NK-92 (cell line): Measurements from ENCODE around the gene ANKH.
"Not testable (repeated sequence)": the region's sequence is repeated elsewhere in the genome, so short reads cannot be mapped to it uniquely, and the experiment has no call there.

Source experiments
- DNase-seq: peaks from one replicate; lab custom pipeline; 2025; ENCODE audit not compliant: unreplicated experiment; lab: John Stamatoyannopoulos, UW

ANKH gene

DNA sequence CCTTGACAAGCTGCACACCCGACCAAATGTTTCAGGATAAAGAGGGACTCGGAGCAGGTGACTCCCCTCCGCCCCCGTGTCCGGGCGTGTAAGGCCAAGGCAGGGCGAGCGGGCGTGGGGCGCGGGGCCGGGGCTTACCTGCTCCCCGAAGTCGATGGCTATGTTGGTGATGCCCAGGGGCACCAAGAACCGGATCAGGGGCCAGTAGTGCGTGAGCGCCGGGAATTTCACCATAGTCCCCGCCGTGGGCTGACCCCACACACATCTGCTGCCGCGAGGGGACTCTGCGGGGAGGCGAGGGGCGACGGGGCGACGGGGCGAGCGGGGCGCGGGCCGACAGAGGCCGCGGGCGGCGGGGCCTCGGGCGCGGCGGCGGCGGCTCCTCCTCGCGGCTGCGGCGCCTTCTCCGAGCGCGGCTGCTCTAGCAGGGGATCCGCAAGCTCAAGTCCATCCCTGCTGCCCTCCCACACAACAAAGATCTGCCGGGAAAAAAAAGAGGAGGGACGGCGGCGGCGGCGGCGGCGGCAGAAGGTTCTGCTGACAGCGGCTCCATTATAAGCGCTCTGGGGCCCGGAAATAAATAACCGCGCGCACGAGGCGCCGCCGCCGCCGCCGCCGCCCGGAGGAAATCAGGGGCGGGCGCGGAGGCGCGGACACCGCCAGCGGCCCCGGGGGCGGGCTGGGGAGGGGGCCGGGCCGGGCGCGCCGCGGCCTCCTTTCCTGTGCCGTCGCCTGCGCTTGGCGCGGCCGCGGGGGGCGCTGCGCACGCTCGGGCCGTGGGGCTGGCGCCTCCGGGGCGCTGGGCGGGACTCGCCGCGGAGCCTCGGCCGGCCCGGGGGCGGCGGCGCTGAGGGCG lies at the start of gene ANKH:
ANKH (minus strand) TSS at position 565 of the 856 bp plus-strand sequence; CDS start at position 234, 331 bp downstream.
- no peak for DNase-seq

DNA sequence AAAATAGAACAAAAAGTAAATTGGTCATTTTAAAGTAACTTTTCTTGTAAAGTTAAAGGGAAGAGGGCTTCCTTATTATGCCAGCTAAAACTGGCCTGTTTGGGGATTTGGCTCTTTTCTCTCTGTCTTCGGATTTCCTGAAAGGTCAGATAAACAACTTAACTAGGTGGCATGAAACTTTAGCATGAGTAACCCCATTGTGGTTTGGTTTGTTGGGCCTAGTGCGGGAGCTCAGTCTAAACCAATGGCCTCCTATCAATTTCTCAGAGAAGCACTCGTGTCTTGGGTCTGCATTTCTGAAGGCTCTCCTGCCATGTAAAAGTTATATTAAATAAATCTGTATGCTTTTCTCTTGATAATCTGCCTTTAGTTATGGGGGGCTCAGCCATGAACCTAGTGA lies 48.5 kb upstream of the ANKH start:
- DNase-seq: no peak

DNA sequence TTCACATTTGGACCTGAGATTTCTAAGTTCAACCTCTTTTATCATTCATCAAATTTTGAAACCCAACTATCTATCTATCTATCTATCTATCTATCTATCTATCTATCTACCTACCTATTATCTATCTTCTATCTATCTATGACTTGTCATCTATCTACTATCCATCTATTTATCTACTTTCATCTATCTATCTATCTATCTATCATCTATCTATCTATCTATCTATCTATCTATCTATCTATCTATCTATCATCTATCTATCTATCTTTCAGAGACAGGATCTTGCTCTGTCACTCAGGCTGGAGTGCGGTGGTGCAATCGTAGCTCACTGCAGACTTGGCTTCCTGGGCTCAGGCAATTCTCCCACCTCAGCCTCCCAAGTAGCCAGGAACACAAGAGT lies 47.5 kb upstream of the ANKH start:
- DNase-seq: not testable (repeated sequence)

DNA sequence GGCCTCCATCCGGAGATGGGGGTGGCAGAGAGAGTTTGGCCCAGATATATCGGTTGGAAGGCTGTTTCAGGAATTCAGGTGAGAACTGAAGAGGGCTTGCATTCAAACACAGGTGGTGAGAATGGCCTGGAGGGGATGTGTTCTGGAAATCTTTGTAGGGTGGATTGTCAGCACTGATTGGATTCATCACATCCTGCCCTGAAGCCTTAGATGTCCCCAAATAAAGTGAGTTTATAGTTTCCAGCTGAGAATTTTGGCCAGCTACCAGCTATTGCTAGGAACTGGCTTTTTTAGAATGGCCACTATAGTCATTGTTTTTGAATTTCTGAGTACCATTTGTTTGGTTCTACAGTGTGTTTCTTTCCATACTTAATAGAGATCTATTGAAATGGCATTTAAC lies 46.1 kb upstream of the ANKH start:
- no peak for DNase-seq

DNA sequence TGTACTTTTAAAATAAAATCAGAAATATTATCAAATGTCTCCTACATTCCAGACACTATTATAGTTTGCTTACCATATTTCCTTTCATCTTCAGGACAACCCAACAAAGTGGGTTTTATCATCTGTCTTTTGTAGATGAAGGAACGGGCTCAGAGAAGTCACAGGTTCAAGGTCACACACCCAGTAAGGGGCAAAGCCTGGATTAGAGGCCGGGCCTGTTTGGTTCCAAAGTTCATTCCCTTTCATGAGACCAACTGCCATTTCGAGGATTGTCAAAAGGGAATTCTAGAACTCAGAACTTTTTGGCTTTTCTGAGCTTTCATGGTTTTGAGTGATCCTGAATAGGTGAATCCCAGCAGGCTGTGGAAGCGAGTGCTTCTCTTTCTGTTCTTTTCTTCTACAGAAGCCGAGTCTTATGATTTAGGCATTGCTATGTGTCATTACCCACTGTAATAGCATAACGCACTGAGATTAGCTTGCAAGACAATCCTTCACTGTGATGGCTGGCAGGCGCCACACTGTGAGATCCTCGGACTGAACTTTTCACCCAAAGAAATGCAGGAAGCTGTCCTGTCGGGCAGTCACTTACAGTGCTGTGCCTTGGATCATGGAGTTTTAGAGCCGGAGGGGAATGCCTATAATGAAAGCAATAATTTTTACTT lies 43.8 kb upstream of the ANKH start:
- DNase-seq: no peak

DNA sequence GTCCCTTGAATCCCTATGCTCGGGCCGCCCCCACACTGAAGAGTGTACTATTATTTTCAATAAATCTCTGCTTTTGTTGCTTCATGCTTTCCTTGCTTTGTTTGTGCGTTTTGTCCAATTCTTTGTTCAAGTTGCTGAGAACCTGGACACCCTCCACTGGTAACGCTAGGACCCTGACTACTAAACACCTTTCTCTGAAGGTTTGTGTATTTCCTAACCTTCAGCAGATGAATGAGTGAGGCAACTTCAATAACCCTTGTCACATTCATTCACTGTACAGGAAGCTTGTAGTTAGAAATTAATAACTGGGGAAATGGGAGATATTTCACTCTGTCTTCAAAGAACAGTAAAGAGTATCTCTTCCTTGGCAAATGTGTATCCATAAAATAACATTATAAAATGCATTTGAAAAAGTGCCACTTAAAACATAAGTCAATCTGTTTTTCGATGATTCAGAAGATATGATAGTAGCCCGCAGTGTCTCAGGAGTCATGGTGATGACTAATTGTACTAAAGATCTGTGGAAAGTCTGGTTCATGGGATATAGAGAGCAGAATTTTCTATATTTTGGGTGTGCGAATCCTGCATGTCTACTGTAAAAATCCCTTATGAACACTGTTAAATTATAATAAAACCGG lies 43.2 kb upstream of the ANKH start:
- no peak for DNase-seq

DNA sequence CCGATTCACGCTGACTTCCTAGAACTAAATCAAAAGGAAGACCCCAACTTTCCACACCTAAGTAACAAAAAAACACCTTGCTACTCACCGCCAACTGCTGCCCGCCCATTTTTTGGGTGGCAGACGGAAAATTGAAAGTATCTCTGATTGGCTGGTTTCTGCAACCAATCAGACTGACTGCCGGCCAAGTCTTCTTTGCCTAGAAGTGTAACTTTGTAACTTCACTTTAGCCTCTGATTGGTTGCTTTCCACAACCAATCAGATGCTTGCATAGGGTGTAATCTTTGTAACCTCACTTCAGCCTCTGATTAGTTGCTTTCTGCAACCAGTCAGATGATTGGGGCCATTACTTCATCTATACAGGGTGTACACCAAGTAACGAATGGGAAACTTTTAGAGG lies 42.6 kb upstream of the ANKH start:
- no peak for DNase-seq

DNA sequence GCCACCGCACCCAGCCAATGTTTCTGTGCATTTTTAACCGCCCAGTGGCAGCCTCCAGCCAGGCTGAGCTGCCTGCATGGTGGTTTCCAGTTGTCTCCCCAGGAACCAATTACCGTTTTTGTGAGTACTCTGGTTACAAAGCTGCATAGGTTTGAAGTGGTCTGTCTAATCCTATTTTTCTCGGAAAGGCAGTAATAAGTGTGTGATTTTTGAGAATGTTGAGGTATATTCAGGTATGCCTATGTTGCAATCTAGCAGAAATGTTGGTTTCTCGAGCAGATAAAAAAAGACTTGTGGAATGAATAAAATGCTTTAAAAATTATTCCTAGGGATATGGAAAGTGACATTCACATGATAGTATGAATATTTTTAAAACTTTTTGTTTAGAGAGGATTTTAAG lies 41.5 kb upstream of the ANKH start:
- DNase-seq: no peak

DNA sequence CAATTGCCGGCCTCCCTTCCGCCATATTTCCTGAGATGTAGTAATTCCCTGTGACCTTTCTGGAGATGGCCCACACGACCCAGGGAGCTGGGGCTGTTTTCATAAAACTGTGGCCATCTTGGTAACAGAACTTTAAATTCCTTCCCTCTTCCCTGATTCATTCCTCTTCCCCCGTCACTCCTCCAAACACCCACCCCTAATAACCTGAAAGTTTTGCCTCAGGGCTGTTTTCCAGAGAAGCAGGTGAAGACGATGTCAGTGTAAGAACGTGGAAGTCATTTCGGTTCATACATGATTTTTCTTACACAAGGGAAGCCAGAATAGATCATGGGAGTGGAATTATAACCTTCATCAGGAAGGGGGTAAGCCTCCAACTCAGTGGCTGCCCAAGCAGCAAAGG lies 40.6 kb upstream of the ANKH start:
- no peak for DNase-seq

DNA sequence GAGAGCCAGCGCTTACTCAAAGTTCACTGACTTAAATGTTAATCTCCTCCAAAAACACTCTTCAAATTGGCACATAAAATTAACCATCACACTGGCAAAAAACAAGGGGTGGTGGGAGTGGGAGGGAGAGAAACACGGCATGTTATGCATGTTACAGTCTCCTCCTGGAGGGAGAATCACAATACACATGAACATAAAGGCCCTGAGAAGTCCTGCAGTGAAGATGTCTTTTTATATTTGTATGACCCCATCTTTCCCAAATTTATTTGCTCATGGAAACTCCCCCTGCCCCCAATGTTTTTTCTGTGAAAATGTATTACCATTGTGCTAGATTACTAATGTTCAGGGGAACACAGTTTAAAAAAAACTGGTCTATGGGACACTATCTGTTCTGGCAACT lies 37.8 kb upstream of the ANKH start:
- no peak for DNase-seq

DNA sequence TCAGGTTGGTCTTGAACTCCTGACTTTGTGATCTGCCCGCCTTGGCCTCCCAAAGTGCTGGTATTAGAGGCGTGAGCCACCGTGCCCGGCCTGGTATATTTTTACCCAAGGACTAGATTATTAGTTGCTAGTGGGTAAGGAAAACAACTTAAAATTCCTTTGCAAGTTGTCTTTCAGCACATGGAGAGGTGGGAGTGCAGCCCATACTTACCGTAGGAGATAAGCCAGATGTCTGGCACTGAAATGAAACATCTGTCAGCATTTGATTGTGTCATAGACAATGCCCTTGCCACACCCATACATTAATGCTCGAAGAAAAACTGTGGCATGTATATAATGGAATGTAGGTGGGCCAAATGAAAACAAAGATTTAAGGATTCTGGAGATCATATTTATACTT lies 36.6 kb upstream of the ANKH start:
- no peak for DNase-seq

DNA sequence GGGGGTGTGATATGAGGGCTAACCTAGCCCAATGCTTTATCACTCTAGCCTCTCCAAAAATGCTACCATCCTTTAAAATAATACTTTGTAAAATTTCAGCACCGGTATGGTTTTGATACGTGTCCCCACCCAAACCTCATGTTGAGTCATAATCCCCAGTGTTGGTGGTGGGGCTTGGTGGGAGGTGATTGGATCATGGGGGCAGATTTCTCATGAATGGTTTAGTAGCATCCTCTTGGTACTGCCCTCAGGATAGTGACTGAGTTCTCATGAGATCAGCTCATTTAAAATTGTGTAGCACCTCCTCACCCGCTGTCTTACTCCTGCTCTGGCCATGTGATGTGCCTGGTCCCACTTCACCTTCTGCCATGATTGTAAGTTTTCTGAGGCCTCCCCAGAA lies 35.0 kb upstream of the ANKH start:
- DNase-seq: no peak

DNA sequence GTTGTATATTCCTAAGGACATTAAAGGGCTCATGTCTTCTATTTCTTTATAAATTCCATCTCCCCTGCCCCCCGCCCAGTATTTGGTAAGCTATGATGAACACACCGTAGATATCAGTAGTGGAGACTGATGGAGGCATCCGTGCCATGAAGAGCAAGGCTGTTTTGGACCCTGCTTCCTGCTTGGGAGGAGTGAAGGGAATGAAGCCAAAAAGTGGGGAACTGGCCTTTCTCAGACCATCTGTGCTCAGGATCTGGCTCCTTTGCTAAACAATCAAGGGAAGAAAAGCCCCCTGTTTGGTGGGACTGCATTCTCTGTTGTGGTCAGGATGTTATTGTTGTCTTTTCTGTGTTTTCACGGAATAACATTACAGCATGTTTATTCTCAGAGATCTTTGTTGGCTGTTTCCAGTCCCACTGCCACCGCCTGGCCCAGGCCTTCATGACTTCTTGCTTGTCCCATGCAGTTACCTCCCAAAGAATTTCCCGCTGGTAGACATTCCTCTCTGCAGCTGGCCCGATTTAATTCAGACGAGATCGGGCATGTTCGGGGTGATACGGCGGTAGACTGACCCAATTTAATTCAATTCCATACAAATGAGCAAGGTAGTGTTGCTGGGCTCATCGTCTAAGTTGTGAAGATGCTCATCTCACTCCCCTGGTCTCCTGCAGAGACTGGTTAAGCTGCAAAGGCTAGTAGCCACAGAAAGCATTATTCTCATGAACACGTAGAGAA lies 31.4 kb upstream of the ANKH start:
- no peak for DNase-seq

DNA sequence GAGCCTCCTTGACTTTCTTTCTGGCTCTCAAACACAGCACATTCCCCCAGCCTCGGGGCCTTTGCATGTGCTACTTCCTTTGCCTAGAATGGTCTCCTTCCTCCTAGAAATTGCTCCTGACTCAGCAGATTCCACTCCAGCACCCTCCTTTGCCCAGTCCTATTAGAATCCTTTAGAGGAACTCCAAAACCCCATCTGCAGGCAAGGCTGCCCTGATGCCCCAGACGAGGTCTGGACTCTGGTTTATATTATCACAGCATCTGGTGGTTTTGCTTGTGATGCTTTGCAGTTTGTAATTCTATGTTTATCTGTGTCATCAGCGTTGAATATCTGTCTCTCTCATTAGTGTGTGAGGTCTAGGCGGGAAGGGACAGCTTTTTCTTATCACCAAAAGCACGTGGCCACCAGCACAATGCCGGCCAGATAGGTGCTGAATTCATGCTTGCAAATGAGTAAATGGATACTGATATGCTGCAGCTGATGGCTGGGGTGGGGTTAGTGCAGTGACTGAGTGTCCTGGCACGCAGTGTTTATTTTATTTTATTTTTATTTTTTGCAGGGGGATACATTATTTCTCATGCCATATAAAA lies 30.0 kb upstream of the ANKH start:
- no peak for DNase-seq

DNA sequence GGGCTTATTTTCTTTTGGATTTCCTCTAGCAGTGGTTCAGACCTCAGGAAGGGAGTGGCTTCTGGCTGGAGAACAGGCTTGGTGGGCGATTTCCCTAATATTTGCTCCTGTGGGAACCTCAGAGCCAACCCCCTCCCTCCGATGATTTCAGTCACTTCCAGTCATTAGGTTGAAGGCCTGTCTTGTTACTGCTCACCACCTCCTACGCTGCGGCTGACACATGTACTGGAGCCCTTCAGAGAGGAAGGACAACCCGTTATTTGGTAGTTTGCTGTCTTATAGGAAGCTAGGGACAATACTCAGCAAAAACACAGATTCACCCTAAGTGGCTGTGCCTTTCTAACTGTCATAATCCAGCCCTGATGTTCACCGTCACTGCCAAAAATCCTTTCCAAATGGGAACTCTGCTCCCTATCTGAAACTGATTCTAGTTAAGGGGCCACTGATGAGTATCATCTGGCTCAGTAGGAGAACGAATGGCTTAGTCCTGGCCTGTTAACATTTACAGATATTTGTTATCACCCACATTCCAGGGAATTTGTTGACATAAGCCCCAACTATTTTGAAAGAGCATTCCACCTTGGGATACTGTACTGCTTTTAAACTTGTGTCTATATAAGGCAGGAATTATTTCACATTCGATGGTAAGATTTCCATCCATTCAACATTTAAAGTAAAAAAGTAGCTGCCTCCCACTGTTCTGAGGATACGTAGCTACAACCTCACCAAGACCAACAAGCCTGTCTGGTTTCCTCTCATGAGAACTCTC lies 29.3 kb upstream of the ANKH start:
- no peak for DNase-seq

DNA sequence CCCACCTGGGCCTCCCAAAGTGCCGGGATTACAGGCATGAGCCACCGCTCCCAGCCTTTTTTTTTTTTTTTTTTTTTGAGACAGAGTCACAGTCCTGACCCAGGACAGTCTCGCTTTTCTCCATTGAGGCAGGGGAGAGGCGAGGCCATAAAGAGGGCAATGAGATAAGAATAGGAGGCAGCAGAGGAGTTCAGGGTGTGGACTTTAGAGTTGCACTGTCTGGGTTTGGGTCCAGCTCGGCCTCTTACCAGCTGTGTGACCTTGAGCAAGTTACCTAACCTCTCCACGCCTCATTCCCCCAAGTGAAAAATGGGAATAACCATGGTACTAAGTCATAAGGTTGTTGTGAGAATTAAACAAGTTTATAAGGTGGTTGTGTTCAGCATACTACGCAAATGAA lies 24.6 kb upstream of the ANKH start:
- DNase-seq: no peak

DNA sequence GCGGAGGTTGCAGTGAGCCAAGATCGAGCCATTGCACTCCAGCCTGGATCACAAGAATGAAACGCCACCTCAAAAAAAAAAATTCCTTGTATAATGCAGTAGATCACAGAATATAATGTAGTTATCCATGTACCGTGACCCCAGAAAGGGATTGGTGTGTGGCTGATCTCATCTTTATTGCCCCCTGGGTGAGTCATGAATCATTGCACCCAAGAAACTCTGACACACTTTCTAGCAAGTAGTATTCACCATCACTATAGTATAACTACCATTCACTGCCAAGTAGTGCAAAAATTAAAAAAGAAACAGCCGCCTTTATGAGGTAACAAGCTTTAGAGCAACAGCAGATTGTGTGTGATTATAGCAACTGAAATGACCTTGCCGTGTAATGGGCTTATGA lies 23.7 kb upstream of the ANKH start:
- DNase-seq: no peak

DNA sequence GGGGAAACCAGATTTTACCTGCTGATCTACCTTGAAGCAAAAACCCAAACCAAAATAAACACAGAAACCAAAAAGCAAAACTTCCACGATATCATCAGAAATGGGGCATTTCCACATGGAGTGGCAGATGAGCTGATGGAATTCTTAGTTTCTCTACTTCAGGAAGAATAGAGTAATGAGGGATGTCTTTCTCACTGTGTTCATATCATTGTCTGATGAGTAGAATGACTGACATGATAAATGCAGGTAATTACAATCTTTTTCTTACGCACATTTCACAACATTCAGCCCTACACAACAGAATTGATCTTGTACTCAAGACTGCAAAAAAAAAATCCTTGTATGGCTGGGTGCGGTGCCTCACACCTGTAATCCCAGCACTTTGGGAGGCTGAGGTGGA lies 23.2 kb upstream of the ANKH start:
- no peak for DNase-seq

DNA sequence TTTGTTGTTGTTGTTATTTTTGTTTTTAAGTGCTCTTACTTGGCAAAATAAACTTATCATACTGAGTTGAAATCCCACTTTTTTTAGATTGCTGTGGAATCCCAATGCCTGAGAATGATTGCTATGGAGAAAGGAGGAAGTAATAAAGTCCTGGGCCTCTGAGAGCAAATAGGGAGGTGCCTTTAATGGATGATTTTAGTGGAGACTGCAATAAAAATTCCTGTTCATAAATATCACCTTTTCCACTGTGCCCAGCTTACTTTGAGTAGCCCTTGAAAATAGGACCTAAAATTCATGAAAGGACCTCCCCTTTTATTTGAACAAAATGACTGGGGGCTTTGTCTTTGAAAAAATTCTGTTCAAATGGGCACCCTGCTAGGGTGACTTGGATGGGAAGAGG lies 21.8 kb upstream of the ANKH start:
- DNase-seq: no peak

DNA sequence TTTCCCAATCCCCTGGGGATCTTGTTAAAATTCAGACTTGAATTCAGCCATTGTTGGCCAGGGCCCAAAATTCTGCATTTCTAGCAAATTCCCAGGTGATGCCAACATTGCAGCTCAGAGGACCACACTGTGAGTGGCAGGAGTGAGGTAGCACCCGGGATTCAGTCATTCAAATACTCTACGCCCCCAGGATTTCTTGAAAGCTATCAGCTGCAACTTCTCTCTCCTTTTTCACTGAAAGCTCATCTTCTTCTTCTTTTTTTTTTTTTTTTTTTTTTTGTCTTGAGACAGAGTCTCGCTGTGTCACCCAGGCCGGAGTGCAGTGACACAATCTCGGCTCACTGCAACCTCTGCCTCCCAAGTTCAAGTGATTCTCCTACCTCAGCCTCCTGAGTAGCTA lies 19.3 kb upstream of the ANKH start:
- no peak for DNase-seq
